Measurements from ENCODE around the gene EOLA1. TPM values are rescaled to one million over a fixed set of nuclear protein-coding genes. Genes with fewer than 3 reads are reported as not detected.
A peak's percentile ranks its signal among the peaks of the same experiment; 100 is the strongest.
"Not testable (repeated sequence)": the region's sequence is repeated elsewhere in the genome, so short reads cannot be mapped to it uniquely, and the experiment has no call there.

Gene EOLA1
- total RNA-seq, 1 donor from 2014 or later = 17.8 TPM

DNA sequence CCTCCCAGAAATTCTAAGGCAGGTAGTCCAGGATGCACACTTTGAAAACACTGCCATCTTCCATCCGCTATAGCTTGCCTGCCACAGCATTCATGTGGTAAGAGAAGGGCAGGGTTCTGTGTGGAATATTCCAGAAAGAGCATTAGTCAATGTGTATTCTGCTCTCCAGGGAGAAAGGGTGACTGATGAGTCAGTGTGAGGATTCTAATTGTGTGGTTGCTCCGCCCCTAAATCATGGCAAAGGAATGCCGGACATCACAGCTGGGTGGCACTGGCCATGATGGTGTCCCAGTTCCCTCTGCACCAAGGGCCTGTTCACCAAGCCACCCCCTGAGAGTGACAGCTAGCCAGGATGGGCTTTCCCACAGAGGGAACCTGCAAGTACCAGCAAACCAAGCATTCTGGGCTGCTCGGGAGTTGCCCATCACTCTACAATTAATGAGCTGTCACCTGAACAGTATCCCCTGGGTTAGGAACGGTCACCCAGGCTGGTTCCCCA lies 45.2 kb upstream of the EOLA1 start:
- no peak for DNase-seq (ENCODE audit: low spot score)
- Mint-ChIP-seq H3K27ac (ENCODE audit: unreplicated experiment) (peak overlapping the region; percentile 81), H3K9me3 (ENCODE audit: low read depth) (peaks cover 3% of the 10 kb centered on the region), H3K4me3 (ENCODE audit: unreplicated experiment) (no peak overlapping the region), H3K36me3 (ENCODE audit: low read depth) (peaks cover 17% of the 10 kb centered on the region), H3K4me1 (ENCODE audit: low read depth) (peaks cover 23% of the 10 kb centered on the region), H3K27me3 (ENCODE audit: low read depth) (no peaks in the 10 kb centered on the region)
- TF ChIP-seq, protein P1, sequence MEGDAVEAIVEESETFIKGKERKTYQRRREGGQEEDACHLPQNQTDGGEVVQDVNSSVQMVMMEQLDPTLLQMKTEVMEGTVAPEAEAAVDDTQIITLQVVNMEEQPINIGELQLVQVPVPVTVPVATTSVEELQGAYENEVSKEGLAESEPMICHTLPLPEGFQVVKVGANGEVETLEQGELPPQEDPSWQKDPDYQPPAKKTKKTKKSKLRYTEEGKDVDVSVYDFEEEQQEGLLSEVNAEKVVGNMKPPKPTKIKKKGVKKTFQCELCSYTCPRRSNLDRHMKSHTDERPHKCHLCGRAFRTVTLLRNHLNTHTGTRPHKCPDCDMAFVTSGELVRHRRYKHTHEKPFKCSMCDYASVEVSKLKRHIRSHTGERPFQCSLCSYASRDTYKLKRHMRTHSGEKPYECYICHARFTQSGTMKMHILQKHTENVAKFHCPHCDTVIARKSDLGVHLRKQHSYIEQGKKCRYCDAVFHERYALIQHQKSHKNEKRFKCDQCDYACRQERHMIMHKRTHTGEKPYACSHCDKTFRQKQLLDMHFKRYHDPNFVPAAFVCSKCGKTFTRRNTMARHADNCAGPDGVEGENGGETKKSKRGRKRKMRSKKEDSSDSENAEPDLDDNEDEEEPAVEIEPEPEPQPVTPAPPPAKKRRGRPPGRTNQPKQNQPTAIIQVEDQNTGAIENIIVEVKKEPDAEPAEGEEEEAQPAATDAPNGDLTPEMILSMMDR (IDR thresholded peaks at IDR 0.05) = no peak

DNA sequence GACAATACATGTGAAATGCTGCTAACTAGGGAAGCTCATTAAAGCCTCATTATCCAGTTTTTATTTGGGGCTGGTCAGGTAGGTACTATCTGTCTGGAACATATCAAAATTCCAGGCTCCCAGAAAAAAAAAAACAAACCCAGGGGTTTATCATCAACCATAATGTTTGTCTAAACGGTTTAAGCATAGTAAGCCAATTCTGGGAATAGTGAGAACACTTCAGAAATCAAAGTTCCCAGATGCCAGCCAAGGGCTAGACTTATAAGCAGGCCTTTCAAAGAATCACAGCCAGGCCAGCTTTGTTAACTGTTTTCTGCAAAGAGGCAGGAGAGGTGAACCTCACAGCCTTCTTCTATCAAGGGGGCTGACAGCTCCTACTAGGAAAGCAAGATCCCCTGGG lies 43.8 kb upstream of the EOLA1 start:
- Mint-ChIP-seq H3K4me1 (ENCODE audit: low read depth) (peaks cover 23% of the 10 kb centered on the region), H3K27ac (ENCODE audit: unreplicated experiment) (peak overlapping the region; percentile 83), H3K27me3 (ENCODE audit: low read depth) (no peaks in the 10 kb centered on the region), H3K4me3 (ENCODE audit: unreplicated experiment) (no peak overlapping the region), H3K9me3 (ENCODE audit: low read depth) (peaks cover 3% of the 10 kb centered on the region), H3K36me3 (ENCODE audit: low read depth) (peaks cover 16% of the 10 kb centered on the region)
- TF ChIP-seq, protein P1 (IDR thresholded peaks at IDR 0.05) = no peak
- DNase-seq (ENCODE audit: low spot score) = no peak

DNA sequence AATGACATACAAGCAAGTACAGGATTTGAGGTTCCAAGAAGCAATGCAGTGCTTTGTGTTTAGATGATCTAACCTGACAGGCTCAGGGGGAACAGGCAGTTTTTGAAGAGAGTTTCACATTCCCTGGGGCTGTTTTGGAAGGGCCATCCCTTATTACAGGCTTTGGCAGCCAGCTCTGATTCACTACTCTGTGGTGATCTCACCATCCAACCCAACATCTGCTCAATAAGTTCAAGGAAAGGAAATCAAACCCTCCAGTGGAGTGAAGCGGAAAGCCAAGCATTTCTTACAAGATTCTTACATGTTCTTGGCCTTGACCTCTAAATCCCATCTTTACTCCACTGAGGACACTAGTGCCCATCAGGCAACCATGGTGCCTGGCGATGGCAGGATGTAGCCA lies 43.2 kb upstream of the EOLA1 start:
- H3K36me3 Mint-ChIP-seq (ENCODE audit: low read depth) = peaks cover 16% of the 10 kb centered on the region
- DNase-seq (ENCODE audit: low spot score) = no peak
- no peak overlapping the region for H3K4me3 Mint-ChIP-seq (ENCODE audit: unreplicated experiment)
- H3K9me3 Mint-ChIP-seq (ENCODE audit: low read depth) = peaks cover 3% of the 10 kb centered on the region
- H3K27ac Mint-ChIP-seq (ENCODE audit: unreplicated experiment) = no peak overlapping the region
- no peaks in the 10 kb centered on the region for H3K27me3 Mint-ChIP-seq (ENCODE audit: low read depth)
- TF ChIP-seq, protein P1 (IDR thresholded peaks at IDR 0.05) = no peak
- H3K4me1 Mint-ChIP-seq (ENCODE audit: low read depth) = peaks cover 23% of the 10 kb centered on the region

DNA sequence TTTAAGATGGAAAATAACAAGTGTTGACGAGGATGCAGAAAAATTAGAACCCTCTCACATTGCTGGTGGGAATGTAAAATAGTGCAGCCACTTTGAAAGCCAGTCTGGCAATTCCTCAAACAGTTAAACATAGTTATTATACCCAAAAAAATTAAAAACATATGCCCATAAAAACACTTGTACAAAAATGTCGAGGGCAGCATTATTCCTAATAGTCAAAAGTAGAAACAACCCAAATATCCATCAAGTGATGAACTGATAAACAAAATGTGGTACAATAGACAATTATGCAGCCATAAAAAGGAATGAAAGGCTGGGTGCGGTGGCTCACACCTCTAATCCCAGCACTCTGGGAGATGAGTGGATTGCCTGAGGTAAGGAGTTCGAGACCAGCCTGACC lies 42.0 kb upstream of the EOLA1 start:
- Mint-ChIP-seq H3K9me3 (ENCODE audit: low read depth) (peaks cover 3% of the 10 kb centered on the region), H3K4me1 (ENCODE audit: low read depth) (peaks cover 23% of the 10 kb centered on the region), H3K36me3 (ENCODE audit: low read depth) (peaks cover 16% of the 10 kb centered on the region), H3K4me3 (ENCODE audit: unreplicated experiment) (no peak overlapping the region), H3K27me3 (ENCODE audit: low read depth) (no peaks in the 10 kb centered on the region), H3K27ac (ENCODE audit: unreplicated experiment) (no peak overlapping the region)
- no peak for DNase-seq (ENCODE audit: low spot score)
- TF ChIP-seq, protein P1 (IDR thresholded peaks at IDR 0.05) = no peak

DNA sequence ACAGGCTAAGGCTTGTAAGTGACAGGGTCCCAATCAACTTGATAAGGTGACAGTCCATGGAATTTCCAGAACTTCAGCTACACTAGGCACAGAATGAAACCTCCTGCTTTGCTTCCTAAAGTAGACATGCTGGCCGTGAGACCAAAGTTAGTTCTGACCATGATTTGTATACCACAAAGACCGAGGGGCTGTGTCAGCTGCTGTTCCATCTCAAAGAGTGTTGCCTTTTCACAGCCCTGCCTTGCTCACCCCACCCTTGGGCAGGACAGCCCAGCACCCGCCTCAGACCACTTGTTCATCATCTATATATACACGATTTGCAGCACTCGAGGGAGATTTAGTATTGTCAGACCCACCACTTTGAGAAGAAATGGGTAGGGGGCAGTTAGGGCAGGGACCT lies 41.0 kb upstream of the EOLA1 start:
- peaks cover 3% of the 10 kb centered on the region for H3K9me3 Mint-ChIP-seq (ENCODE audit: low read depth)
- no peak overlapping the region for H3K27ac Mint-ChIP-seq (ENCODE audit: unreplicated experiment)
- no peak overlapping the region for H3K4me3 Mint-ChIP-seq (ENCODE audit: unreplicated experiment)
- TF ChIP-seq, protein P1 (IDR thresholded peaks at IDR 0.05) = no peak
- H3K27me3 Mint-ChIP-seq (ENCODE audit: low read depth) = no peaks in the 10 kb centered on the region
- H3K36me3 Mint-ChIP-seq (ENCODE audit: low read depth) = peaks cover 16% of the 10 kb centered on the region
- H3K4me1 Mint-ChIP-seq (ENCODE audit: low read depth) = peaks cover 29% of the 10 kb centered on the region
- no peak for DNase-seq (ENCODE audit: low spot score)

DNA sequence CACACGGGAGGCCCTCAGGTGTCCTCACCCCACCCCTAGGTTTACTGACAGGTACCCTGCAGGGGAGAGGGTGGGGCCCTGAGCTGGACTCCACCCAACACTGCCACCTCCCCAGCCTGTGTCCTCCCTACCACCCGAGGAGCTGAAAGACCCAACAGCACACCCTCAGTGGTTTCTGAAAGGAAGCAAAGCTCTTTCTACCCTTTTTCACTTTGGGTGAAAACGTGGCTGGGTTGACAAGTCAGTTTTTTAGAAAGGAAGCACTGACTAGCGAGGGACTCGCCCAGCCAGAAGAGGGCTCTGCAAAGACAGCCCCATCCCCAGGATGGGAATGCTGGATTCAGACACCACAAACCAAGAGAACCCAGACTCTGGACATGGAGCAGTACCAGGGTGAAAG lies 37.9 kb upstream of the EOLA1 start:
- H3K36me3 Mint-ChIP-seq (ENCODE audit: low read depth); H3K27me3 Mint-ChIP-seq (ENCODE audit: low read depth); H3K9me3 Mint-ChIP-seq (ENCODE audit: low read depth); H3K4me3 Mint-ChIP-seq (ENCODE audit: unreplicated experiment); DNase-seq (ENCODE audit: low spot score); H3K4me1 Mint-ChIP-seq (ENCODE audit: low read depth); H3K27ac Mint-ChIP-seq (ENCODE audit: unreplicated experiment): not testable (repeated sequence)

DNA sequence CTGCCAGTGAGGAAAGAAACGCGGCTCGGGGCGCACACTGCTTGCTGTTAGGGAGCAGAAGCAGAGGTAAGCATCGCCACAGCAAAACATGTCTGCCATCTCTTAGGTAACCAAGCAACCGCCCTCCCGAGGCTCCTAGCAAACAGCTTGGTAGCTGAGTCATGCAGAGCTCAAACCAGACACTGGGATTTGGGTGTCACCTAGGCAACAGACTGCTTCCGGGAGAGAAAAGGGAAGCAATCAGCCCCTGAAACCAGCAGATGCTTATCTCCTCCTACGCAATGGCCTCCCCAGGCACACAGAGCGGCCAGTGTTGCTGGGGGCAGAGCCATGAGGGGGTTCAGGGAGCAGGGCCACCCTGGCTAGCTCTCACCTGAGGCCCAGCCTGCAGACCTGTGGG lies 37.4 kb upstream of the EOLA1 start:
- H3K4me3 Mint-ChIP-seq (ENCODE audit: unreplicated experiment) = peak overlapping the region; percentile 86
- not testable (repeated sequence) for H3K9me3 Mint-ChIP-seq (ENCODE audit: low read depth); H3K36me3 Mint-ChIP-seq (ENCODE audit: low read depth); DNase-seq (ENCODE audit: low spot score); H3K4me1 Mint-ChIP-seq (ENCODE audit: low read depth); H3K27me3 Mint-ChIP-seq (ENCODE audit: low read depth)
- peak overlapping the region; percentile 32 for H3K27ac Mint-ChIP-seq (ENCODE audit: unreplicated experiment)
